GM10266 (cell line): ENCODE measurements around the gene PCARE.

Experiments used
- DNase-seq: peaks from one replicate; pipeline ENCODE4 v3.0.0; 2012; ENCODE audit errors: extremely low spot score
- CTCF ChIP-seq: IDR thresholded peaks from 2 replicates; pipeline ENCODE4 v1.5.1; 2012; ENCODE audit warnings: mild to moderate bottlenecking, low read depth; ENCODE audit not compliant: control insufficient read depth, insufficient read depth; ENCODE audit errors: missing control alignments

The PCARE gene

DNA sequence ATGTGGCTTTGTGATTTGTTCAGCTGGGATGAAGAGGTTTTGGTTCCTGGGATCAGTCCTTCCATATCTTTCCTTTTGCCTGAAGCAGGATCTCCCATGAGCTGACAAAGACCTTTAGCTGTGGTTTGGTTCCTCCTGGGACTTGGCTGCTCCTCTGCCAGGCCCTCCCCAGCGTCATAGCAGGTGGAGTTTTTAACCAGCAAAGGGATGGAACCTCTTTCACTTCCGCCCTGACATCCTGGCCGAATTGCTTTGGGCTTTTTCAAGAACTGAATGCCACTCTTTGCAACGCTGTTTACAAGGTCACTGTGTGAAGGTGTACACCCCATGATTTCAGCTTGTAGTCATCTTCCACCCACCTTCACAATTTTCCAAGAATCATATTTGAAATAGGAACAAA is 390 bp downstream of the PCARE start:
- no peak for TF ChIP-seq CTCF
- no peak for DNase-seq

DNA sequence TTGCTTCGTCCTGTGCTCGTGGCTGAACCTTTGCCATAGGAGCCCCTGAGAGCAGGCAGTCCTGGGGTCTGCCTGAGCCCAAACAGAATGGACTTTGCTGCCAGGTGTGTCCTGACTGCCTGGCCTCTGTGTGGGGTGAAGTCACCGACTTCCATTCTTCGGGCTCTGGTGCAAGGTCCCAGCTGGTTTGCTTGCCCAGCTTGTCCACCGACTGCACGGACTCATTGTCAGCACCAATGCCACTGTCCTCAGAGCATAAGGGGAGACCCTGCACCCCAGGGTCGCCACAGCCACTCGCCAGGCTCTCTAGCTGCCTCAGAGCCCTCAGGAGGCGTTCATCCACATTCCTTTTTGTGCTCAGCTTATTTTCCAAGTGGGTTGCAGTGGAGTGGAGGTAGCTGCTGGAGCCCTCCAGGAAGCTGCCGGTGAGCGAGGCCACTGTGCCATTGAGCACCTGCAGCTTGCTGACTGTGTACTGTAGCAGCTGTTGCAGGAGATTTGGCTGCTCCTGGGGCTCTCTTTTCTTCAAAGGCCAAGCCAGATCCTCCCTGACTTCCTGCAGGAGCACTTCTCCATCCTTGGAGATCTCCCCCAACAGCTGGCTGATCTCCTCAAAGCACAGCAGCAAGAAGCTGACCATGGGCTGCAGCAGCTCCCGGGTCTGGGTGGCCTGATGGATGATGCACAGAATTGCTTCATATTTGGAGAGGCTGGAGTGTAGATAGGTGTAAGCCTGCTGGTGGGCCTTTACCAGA is 1.2 kb downstream of the PCARE start:
- TF ChIP-seq CTCF, result no peak
- DNase-seq, result no peak

- no peak for DNase-seq
- TF ChIP-seq CTCF, result no peak
These were observed 2.1 kb downstream of the PCARE start for GRCh38 chr2:29072251-29072650.

DNA sequence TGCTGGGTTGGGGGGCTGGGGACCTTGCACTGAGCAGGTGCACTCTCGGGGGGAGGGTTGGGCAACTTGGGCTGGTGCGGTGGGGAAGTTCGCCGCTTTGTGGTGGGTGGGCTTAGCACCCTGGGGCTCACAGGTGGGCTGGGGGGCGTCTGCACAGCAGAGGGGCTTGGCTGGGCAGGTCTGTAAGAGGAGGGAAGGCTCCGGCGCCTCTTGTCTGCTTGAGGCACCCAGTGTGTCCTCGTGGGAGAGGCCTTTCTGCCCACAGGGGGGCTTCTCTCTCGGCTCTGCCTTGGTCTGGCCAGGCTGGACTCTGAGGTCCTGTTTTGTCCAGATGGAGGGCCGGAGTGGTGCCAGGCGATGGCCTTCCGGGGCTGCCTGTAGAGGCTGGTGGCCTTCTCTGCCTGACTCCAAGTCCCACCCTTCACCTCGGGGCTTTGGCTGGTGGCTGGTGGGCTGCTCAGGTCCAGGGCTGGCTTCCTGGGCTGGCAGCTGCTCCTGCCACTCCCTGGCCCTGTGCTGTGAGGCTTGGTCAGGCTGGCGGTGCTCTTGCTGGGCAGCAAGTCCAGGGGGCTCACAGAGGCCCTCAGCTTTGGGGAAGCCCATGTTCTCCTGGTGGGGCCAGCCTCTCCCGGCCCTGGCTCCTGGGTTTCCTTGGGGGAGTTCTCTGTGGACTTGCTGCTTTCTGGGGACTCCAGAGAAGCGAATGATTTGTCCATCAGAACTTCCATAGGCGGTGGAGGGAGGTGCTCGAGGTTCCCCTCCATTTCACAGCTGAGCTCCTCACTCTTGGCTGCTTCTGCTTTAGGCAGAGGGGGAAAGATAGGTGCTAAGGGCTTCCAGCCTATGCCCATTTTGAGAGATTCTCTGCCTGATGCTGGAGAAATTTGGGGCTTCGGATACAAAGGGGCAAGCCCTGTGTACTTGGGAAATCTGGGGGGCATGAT is 3.0 kb downstream of the PCARE start:
- no peak for TF ChIP-seq CTCF
- DNase-seq, result no peak

GRCh38 chr2:29070526-29070925 is 3.8 kb downstream of the PCARE start:
- no peak for DNase-seq
- no peak for TF ChIP-seq CTCF

DNA sequence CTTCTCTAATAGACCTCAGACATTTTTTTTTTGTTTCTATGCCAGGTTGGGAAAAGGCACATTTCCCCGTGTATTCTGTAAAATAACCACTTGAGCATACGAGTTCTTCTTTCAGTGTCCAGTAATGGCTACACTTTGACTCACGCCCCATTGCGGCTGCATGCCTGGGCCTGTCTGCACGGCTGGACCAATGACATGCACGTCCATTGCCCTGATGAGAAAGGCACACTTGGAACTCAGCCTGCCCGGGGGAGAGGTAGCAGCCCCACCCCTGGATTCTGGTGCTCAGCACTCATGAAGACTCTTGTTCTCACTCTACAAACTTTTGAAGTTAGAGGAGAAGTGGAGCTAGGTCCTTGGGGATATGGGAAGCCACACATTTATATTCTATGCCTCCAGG is 5.8 kb downstream of the PCARE start:
- DNase-seq, result no peak
- TF ChIP-seq CTCF, result no peak
